NCI-H1092 (cell line): ENCODE results near the gene CCDC40.

Source experiments
- DNase-seq: peaks from one replicate; lab custom pipeline; 2025; lab: John Stamatoyannopoulos, UW

The CCDC40 gene

DNA sequence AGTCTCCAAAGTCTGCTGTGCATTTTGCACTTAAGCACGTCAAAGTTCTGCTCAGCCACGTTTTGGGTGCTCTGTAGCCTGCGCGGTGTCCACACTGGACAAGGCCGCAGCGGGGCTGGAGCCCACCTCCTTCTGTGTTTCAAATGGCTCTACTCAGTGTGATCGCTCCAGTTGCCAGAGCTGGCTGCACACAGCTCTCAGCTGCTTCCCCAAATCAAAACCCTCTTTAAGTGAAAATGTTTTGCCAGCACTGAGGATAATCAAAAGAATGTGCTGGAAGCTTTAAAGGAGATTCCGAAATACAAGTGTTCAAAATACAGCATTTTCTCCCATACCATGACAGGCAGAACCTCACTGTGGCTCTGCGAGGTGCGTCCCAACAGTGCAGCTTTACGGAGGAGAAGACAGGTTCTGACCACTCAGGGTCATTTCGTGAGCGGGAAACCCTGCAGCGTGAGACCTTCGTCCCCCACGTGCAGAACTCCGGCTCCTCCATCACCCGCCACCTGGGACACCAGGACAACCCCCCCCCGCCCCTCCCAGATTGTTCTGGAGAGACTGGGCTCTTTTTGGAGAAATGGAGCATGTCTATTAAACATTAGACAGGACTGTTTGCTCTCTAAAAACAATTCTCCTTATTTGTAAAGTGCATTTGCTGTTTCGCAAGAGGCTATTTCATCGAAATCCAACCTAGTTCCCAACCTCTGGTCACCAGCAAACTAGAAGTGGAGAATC, 17.4 kb upstream of the CCDC40 start:
- DNase-seq = no peak

GRCh38 chr17:80021600-80021999, 14.8 kb upstream of the CCDC40 start:
- DNase-seq = no peak

DNA sequence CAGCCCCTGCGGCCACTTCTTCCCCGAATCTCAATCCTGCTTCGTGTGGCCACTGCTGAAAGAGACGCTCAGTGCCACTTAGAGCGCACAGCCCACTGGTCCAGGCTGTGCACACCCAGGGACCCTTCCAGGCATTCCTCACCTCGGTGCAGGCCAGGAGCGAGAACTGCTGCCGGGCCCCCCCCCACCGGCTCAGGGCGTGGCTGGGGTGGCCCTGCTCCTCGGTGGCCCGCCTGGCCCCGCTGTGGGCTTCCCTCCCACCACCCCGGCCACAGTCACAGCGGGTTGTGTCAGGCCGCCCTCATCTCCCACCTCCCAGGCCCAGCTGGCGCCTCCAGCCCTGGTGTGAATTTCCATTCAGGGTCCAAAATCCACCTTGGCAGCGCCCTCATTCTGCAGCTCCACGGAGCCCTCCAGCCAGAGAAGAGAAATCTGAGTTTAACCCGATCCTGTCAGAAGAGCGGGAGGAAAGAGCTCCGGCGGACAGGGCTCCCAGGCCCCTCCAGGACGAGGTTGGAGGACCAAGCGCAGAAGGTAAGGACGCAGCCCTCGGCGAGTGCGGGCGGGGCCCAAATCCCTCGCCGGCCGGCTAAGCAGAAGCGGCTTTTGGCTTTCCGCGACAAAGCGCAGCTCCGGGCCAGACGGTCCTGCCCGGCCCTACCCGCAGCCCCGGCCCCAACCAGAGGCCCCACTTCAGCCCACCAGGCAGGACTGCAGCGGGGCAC, 12.8 kb upstream of the CCDC40 start:
- DNase-seq = no peak

GRCh38 chr17:80024206-80024972, 12.1 kb upstream of the CCDC40 start:
- no peak for DNase-seq

GRCh38 chr17:80025140-80025539, 11.3 kb upstream of the CCDC40 start:
- DNase-seq = peak; percentile 67

DNA sequence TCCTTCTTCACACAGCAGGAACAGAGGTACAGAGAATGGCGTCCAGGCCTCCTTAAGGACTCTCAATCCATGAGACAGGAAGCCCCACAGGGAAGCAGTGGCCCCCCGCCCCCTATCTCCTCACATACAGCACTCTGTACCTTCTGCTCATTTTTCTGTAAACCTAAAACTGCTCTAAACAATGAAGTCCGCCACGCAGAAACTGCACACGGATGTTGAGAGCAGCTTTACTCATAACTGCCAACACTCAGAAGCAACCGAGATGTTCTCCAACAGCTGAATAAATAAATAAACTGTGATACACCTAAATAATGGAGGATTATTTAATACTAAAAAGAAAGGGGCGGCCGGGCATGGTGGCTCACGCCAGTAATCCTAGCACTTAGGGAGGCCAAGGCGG, 10.6 kb upstream of the CCDC40 start:
- DNase-seq = peak; percentile 72

DNA sequence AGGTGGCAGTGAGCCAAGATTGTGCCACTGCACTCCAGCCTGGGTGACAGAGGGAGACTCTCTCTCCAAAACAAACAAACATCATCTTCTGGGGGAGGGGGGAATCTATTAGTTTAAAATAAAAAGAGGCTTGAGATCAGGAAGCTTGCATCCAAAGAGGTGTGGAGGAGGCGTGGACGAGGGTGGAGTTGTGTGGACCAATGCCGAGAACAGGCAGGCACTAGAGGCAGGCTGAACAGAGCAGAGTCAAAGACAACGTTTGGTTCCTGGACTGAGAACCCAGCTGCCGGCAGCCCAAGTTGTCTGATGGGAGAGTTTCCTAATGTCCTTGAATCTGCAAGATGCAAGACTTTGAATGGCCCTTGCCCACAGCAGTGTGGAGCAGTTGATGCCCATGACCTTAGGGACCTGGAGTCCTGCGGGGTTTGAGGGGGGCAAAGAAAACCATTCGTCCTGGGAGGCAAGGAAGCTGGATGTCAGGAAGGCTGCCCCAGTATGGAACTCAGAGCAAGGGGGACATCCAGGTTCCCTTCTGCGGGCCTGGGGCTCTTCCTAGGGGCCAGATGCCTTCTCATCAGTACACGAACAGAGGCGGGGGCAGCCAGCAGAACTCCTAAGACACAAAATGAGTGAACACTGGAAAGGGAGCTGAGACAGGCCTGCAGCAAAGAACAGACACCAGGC, 9.9 kb upstream of the CCDC40 start:
- DNase-seq = peak; percentile 76

GRCh38 chr17:80027043-80027435, 9.4 kb upstream of the CCDC40 start:
- no peak for DNase-seq

DNA sequence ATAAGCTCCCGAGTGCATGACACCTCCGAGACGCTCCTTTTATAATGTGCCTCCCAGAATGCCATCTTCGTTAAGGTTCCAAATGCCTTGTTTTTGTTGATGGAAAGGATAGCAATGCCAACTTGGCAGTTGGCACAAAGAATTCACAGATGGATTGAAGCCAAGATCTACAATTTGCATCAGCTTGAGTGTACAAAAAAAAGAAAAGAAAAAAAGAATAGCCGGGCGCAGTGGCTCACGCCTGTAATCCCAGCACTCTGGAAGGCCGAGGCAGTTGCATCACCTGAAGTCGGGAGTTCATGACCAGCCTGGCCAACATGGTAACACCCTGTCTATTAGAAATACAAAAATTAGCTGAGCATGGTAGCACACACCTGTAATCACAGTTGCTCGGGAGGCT, 8.4 kb upstream of the CCDC40 start:
- DNase-seq = peak; percentile 28

DNA sequence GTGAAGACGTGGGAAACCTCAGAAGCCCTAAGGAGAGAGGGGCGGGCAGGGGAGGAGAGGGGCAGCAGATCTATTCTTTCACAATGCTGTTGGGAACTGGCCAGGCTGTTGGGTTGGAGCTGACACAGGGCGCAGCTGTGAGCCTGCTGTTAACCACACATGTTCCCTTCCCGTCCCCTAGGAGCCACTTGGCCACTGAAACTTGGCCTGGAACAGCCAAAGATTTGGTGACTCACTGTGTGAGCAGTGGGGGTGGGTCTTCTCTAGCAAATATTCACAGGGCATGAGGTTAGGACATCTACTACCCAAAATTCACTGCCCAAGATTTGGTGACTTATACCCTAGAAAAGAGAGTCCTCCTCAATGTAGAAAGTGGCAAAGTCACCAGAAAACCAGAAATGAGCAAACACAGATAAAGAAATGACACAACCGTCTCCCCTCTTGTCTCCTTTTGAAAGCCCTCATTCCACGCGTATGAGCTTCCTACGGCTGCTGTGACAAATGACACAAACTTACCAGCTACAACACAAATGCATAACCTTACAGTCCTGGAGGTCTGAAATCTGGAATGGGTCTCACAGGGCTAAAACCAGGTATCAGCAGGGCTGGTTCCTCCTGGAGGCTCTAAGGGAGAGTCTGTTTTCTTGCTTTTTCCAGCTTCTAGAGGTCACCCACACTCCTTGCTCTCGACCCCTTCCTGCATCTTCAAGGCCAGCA, 7.0 kb upstream of the CCDC40 start:
- peak; percentile 49 for DNase-seq

GRCh38 chr17:80030730-80031410, 5.6 kb upstream of the CCDC40 start:
- peak; percentile 87 for DNase-seq

- DNase-seq = no peak
These were observed 4.6 kb upstream of the CCDC40 start for GRCh38 chr17:80031691-80032430.

DNA sequence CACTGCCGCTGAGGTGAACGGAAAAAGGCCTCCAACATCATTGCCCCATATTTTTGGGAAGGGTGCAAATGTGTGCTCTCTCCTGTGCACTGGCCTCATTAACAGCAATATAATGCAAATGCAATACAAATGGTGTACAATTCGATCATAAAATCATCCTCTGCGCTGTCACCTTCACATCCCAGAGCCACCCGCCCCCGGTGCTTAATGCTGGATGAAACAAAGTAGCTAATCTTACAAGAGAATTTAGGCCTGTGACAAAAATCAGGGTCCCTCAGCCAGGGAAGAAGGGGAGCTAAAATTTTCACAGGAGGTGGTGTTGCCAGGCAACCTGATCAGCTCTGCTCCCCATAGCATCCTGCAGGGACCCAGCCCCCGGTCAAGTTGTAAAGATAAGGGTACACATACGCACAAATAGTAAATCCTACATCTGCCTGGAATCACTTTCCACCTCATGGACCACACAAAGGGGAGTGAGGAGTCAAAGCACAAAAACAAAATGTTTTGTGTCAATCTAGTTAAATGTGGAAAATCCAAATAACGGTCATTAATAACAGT, 3.7 kb upstream of the CCDC40 start:
- DNase-seq = no peak

GRCh38 chr17:80033840-80034239, 2.6 kb upstream of the CCDC40 start:
- DNase-seq = no peak

DNA sequence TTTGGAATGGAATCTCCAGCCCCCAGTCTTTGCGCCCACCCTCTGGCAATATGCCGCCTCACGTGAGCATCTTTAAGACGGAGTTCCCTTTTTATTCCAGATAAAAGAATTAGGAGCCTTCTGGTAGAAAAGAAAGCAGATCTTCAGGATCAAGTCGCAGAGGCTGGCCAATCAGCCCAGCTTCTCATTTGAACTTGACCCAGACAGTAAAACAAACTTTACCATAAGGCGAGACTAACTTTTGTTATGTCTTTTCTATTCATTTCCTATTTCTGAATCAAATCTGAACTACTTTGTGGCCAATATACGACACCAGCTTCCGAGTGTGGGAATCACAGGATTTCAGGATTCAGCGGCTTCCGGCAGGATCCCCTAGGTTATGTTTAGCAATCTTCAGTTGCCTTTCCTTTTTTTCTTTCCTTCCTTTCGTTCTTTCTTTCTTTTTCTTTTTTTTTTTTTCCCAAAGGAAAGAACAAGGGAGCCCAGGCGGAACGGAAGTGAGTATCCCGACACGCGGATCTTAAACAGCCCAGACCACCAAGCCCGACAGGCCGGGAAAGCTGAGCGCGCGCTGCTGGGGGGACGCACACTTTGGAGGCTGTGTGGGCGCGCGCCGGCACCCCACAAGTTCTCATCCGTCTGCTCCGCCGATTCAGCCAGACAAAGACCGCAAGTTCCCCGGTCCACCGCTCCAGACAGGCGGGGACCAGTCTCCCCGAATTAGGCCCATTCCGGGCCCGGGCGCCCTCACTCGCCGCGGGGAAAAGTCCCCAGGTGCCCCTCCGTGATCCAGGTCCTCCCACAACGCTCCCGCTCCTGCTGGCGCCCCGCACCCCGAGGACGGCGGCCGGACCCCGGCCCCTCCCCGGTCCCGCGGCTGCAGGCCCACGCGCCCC, 1.4 kb upstream of the CCDC40 start:
- no peak for DNase-seq

GRCh38 chr17:80035687-80035936, 830 bp upstream of the CCDC40 start, which contains the start of gene TBC1D16:
Gene TBC1D16, minus strand, starts transcription at chr17:80035872. Its CDS starts 22,325 bp downstream, at chr17:80013547.
- DNase-seq = no peak

DNA sequence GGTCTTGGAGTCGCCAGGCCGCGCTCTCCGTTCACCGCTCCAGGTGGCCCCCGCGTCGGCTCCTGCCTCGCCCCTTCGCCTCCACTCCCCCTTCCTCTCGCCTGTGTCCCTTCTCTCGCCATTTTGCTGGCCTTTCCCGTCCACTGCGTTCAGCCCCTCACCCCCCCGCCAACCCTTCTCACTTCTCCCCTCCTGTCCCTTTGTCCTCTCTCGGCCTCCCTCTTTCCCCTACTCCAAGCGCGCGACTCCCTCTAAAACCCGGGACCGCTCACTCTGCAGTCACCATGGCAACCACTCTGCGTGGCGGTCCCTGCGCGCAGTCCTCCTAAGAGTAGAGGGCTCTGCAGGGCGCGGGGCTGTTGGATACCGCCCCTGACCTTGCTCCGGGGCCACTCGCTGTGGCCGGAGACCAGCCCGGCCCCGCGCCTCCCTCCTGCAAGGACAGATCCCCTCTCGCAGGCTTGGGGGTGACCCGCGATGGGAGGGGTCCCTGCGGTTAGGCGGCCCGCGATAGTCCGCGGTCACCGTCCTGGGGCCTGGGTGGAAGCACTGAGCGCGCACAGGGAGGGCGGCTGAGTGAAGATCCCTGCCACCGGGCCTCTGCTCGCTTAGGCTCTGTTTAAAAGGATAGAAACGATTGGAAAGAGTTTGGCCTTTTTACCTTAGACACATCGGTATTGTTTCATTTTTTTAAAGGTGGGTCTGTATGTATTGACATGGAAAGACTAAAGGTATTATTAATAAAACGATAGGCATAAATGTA, 454 bp downstream of the CCDC40 start:
- DNase-seq = peak; percentile 81

DNA sequence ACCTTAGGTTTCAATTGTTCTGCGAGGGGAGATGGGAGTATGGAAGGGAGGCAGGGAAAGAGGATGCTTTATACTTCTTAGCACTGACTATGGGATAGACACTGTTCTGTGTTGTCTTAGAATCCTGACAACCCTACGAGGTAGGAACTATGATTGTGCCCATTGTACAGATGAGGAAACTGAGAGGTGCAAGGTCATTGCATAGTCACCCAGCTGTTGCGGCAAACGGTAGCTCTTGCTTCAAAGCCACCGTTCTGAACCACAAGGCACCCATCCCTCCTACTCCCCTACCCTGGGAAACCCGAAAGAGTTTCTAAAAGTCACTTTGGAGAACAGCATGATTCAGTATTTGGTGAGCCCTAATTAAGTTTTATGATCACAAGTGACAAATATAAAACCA, 7.5 kb downstream of the CCDC40 start:
- no peak for DNase-seq
